Endothelial cell of umbilical vein (primary cell): ENCODE data around the gene FLNB.

Experiments used
- JUN ChIP-seq: IDR thresholded peaks from 2 replicates; pipeline ENCODE4 v1.6.1; 2011; ENCODE audit warnings: borderline replicate concordance, low read depth; ENCODE audit not compliant: insufficient read length, insufficient read depth
- POLR2A ChIP-seq: IDR thresholded peaks from 2 replicates; pipeline ENCODE4 v1.6.1; 2012; ENCODE audit warnings: low read depth, mild to moderate bottlenecking, control low read depth, low read length

DNA sequence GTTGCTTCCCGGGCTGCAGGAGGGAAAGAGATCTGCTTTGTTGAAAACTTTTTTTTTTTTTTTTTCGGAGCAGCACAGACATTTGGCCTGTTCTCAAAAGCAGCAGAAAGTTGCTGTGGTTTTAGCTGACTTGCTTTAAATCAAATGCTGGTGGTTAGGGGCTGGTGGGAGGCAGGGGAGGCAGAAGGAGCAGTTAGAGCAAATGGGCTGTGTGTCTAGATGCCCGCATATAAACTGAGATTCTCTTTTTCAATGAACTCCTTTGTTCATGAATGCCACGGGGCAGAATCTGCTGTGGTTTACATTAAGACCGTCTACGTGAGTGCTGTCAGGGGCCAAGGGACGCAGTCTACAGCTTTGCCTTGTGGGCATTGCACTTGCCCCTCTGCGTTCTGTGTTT is 95.9 kb downstream of the FLNB start:
- TF ChIP-seq JUN (no peak), POLR2A (no peak)
